HCT116 (cell line): Measurements from ENCODE around the gene RGS17. TPM values are rescaled to one million over a fixed set of nuclear protein-coding genes. Genes with fewer than 3 reads are reported as not detected.

Experiments used
- ATAC-seq: fragments of 200-7000 bp; cut with Tn5 transposase; 2 replicates; pipeline ENCODE4 v1.9.1; 2020; ENCODE audit warnings: mild to moderate bottlenecking, moderate library complexity
- BruUV-seq: library from RNA; stranded (reverse); fragments of 400-500 nt; replicated peaks from 2 replicates; lab custom pipeline; 2021; lab: Mats Ljungman, UMichigan
- CTCF ChIA-PET: fragments of 300-600 bp; sonication (Branson Sonifier 250); formaldehyde crosslinking; loops from one replicate; lab custom pipeline; 2021; ENCODE audit warnings: antibody characterized with exemption; lab: Charles Lee
- POLR2A ChIA-PET: fragments of 300-600, 350-600 bp; sonication (Branson Sonifier 250); formaldehyde crosslinking; loops from one replicate; lab custom pipeline; 2021; ENCODE audit warnings: antibody characterized with exemption; lab: Charles Lee
- RAD21 ChIA-PET, 2 experiments: fragments of 300-600 bp; sonication (Branson Sonifier 250); formaldehyde crosslinking; loops; one replicate each; lab custom pipeline; 2023; ENCODE audit warnings: low total read pairs in 2 of 2; ENCODE audit not compliant: uncharacterized antibody in 2 of 2, unreplicated experiment in 2 of 2, low non-redundant PET in 1 of 2; lab: Charles Lee
- DNase-seq: peaks from one replicate; pipeline ENCODE4 v3.0.0-alpha.2; 2010; ENCODE audit warnings: low read depth, low spot score
- H2AFZ ChIP-seq: fragments of 200-600 bp; shearing (Covaris generic), sonication (generic); 2 replicates; pipeline ENCODE4 v1.6.1; 2017; ENCODE audit warnings: low read depth, mixed run types, mixed read lengths, antibody characterized with exemption, low read length; ENCODE audit not compliant: poor library complexity, severe bottlenecking
- H3K27ac ChIP-seq: 2 replicates; pipeline ENCODE4 v1.5.1; 2012; ENCODE audit warnings: low read depth, low read length
- H3K27me3 ChIP-seq: fragments of 200-600 bp; sonication (generic); 2 replicates; pipeline ENCODE4 v1.6.1; 2016; ENCODE audit warnings: mixed run types, low read length, mixed read lengths; ENCODE audit not compliant: insufficient read depth
- H3K36me3 ChIP-seq, 2 experiments: fragments of 200-500 bp in 1 of 2; fragments of 200-600 bp in 1 of 2; sonication (Bioruptor generic) in 1 of 2; sonication (generic) in 1 of 2; 2 replicates each; pipeline versions ENCODE4 v1.5.1 to v1.6.1; 2014 to 2016; ENCODE audit warnings: low read length in 2 of 2, inconsistent platforms in 1 of 2, mixed read lengths in 1 of 2, mixed run types in 1 of 2; ENCODE audit not compliant: insufficient read depth in 2 of 2, control insufficient read depth in 1 of 2
- H3K4me1 ChIP-seq, 2 experiments: fragments of 200-600 bp in 1 of 2; sonication (generic) in 1 of 2; 2 replicates each; pipeline versions ENCODE4 v1.5.1 to v1.6.1; 2012 to 2017; ENCODE audit warnings: low read length in 2 of 2, inconsistent platforms in 1 of 2, mild to moderate bottlenecking in 1 of 2, mixed read lengths in 1 of 2, mixed run types in 1 of 2, moderate library complexity in 1 of 2; ENCODE audit not compliant: insufficient read depth in 2 of 2, control insufficient read depth in 1 of 2
- H3K4me2 ChIP-seq: fragments of 200-600 bp; sonication (generic); 2 replicates; pipeline ENCODE4 v1.6.1; 2017; ENCODE audit warnings: mixed run types, low read length, mixed read lengths
- H3K4me3 ChIP-seq, 2 experiments: fragments of 200-600 bp in 1 of 2; sonication (generic) in 1 of 2; replicated peaks in 1 of 2; 2 replicates each; pipeline ENCODE4 v1.5.1; 2011 to 2016; ENCODE audit warnings: low read length in 2 of 2, control low read depth in 1 of 2, low read depth in 1 of 2, mild to moderate bottlenecking in 1 of 2, mixed read lengths in 1 of 2, mixed run types in 1 of 2
- H3K79me2 ChIP-seq: fragments of 200-600 bp; sonication (generic); 2 replicates; pipeline ENCODE4 v1.6.1; 2017; ENCODE audit warnings: mild to moderate bottlenecking, mixed run types, low read length, moderate library complexity, mixed read lengths; ENCODE audit not compliant: insufficient read depth
- H3K9ac ChIP-seq: fragments of 200-600 bp; sonication (generic); 2 replicates; pipeline ENCODE4 v1.6.1; 2016; ENCODE audit warnings: low read length, mixed read lengths
- H3K9me2 ChIP-seq: fragments of 200-600 bp; sonication (generic), shearing (Covaris generic); 2 replicates; pipeline ENCODE4 v1.6.1; 2017; ENCODE audit warnings: mixed run types, mild to moderate bottlenecking, moderate library complexity; ENCODE audit not compliant: insufficient read depth
- H3K9me3 ChIP-seq, 2 experiments: fragments of 200-500 bp in 1 of 2; fragments of 200-600 bp in 1 of 2; sonication (Bioruptor generic) in 1 of 2; sonication (generic) in 1 of 2; 2 replicates each; pipeline ENCODE4 v1.6.1; 2014 to 2017; ENCODE audit warnings: low read length in 2 of 2, mixed read lengths in 2 of 2, inconsistent platforms in 1 of 2, low read depth in 1 of 2, mild to moderate bottlenecking in 1 of 2, mixed run types in 1 of 2, moderate library complexity in 1 of 2; ENCODE audit not compliant: control insufficient read depth in 1 of 2, insufficient read depth in 1 of 2
- H4K20me1 ChIP-seq: fragments of 200-600 bp; sonication (generic), shearing (Covaris generic); 2 replicates; pipeline ENCODE4 v1.6.1; 2017; ENCODE audit warnings: mixed run types, mild to moderate bottlenecking, moderate library complexity; ENCODE audit not compliant: insufficient read depth
- EZH2phosphoT487 ChIP-seq: fragments of 200-600 bp; IDR thresholded peaks from 2 replicates; pipeline ENCODE4 v1.6.1; 2018; ENCODE audit warnings: antibody characterized with exemption, borderline replicate concordance
- RAD21 ChIP-seq: IDR thresholded peaks from 2 replicates; pipeline ENCODE4 v1.6.1; 2012; ENCODE audit warnings: low read depth, mild to moderate bottlenecking
- SP1 ChIP-seq: IDR thresholded peaks from 2 replicates; pipeline ENCODE4 v1.6.1; 2012; ENCODE audit warnings: low read depth
- SRF ChIP-seq: IDR thresholded peaks from 2 replicates; pipeline ENCODE4 v1.6.1; 2012; ENCODE audit warnings: low read depth
- YY1 ChIP-seq: IDR thresholded peaks from 2 replicates; pipeline ENCODE4 v1.6.1; 2011; ENCODE audit warnings: low read length, low read depth, moderate library complexity, mild to moderate bottlenecking; ENCODE audit not compliant: insufficient replicate concordance; ENCODE audit errors: extremely low read depth
- intact Hi-C: fragments of 100-400 bp; cut with micrococcal nuclease; formaldehyde crosslinking; loops from 2 replicates; pipeline ENCODE4 v1.10.0; 2022
- total RNA-seq: library from RNA; stranded (reverse); gene quantifications from one replicate; pipeline ENCODE4 v1.2.1, GENCODE V29; 2021; ENCODE audit not compliant: unreplicated experiment
- TF ChIP-seq, protein P1 (sequence below), 3 experiments: fragments of 200-600 bp in 1 of 3; sonication (generic) in 1 of 3; IDR thresholded peaks in 2 of 3; conservative IDR thresholded peaks in 1 of 3; 2 replicates each; pipeline ENCODE4 v1.5.1; 2012 to 2017; ENCODE audit warnings: low read depth in 2 of 3, low read length in 2 of 3, antibody characterized with exemption in 1 of 3, borderline replicate concordance in 1 of 3, control low read depth in 1 of 3, mild to moderate bottlenecking in 1 of 3, mixed read lengths in 1 of 3, mixed run types in 1 of 3, moderate library complexity in 1 of 3; ENCODE audit not compliant: insufficient read depth in 1 of 3

Gene RGS17
- total RNA-seq, 1 experiment from 2014 or later = 3.9 TPM

DNA sequence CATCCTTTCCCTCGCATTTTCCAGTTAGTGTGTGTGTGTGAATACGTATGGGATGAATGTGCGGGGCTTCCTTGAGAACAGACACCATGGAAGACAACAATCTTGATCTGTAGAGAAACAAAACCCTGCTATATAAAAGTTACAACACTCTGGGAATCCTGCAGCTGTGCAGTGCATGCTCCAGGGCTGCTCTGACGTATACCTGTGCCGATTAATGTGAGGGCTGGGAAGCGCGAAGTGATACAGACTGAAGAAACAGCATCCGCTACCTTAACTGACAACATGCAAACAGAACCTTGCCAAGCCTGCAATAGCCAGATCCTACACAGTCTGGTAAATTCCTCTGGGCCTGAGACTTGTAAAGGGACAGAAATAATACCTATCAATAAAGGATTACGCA is 96.9 kb downstream of the RGS17 start:
- H3K9me3 ChIP-seq = no peaks in the 10 kb centered on the region
- TF ChIP-seq YY1 (no peak), SRF (no peak)
- no peak overlapping the region for H3K27ac ChIP-seq
- no peak overlapping the region for H3K4me3 ChIP-seq
- H3K9ac ChIP-seq = no peak overlapping the region
- H2AFZ ChIP-seq = no peak overlapping the region
- H3K4me1 ChIP-seq = no peaks in the 10 kb centered on the region
- no peaks in the 10 kb centered on the region for H3K36me3 ChIP-seq
- ChIA-PET CTCF (interaction anchor here (1.2 to 1.3 kb wide), 2 partner anchors 918 to 1006 kb away, joined by 3 to 4 read pairs; no protein-coding TSS in a partner anchor), POLR2A (no interaction called here), RAD21 (no interaction called here)
- H4K20me1 ChIP-seq = no peaks in the 10 kb centered on the region
- no TSS peak for BruUV-seq
- H3K4me2 ChIP-seq = no peak overlapping the region
- intact Hi-C loops = loop anchor here (5.0 kb wide), 3 partner anchors 478 to 913 kb away; no protein-coding TSS in a partner anchor
- no peaks in the 10 kb centered on the region for H3K27me3 ChIP-seq
- ATAC-seq = no peak
- no peaks in the 10 kb centered on the region for H3K9me2 ChIP-seq
- H3K79me2 ChIP-seq = no peaks in the 10 kb centered on the region
- no peak for DNase-seq

DNA sequence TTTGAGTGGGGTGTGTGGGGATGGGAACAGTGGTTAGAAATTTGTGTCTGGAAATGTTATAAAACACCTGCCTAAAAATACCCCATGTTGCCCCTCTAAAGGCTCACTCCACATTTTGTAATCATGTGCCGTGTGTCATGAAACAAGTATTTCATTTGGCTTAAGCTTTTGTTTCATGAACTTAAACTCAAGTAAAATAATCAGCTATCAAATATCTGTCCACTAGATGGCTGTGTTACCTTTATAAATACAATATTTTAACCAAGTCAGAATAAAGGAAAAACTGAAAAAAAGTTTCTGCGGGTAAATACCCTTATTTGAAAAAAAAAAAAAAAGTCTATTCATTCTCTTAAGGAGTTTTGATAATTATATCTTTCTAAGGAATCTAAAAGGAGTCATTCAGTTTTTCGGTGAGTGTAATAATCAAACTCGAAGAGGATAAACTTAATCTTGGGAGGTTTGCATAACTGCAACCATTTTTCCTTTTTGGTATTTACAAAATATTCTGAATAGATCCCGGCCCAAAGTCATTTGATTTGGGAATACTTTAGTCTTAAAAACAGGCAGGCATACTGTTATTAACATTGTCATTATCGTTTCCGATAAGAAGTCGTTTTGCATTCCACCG is 98.7 kb downstream of the RGS17 start:
- peak; percentile 27 for DNase-seq
- H3K27ac ChIP-seq = no peak overlapping the region
- H2AFZ ChIP-seq = no peak overlapping the region
- no peaks in the 10 kb centered on the region for H3K4me1 ChIP-seq
- BruUV-seq = no TSS peak
- no peaks in the 10 kb centered on the region for H4K20me1 ChIP-seq
- no peak overlapping the region for H3K9ac ChIP-seq
- H3K4me3 ChIP-seq = no peak overlapping the region
- no peaks in the 10 kb centered on the region for H3K79me2 ChIP-seq
- intact Hi-C loops = loop anchor here (2.0 to 5.0 kb wide), 5 partner anchors 198 to 915 kb away; no protein-coding TSS in a partner anchor
- ChIA-PET POLR2A (no interaction called here), CTCF (interaction anchor here (0.7 to 2.2 kb wide), 12 partner anchors 9 to 1012 kb away, joined by 3 to 13 read pairs (median 4); no protein-coding TSS in a partner anchor), RAD21 (interaction anchor here (0.7 to 1.0 kb wide), 2 partner anchors 78 to 199 kb away, joined by 4 read pairs; no protein-coding TSS in a partner anchor)
- H3K4me2 ChIP-seq = no peak overlapping the region
- TF ChIP-seq SP1 (no peak), EZH2phosphoT487 (no peak), RAD21 (peak; percentile 66)
- TF ChIP-seq, protein P1, sequence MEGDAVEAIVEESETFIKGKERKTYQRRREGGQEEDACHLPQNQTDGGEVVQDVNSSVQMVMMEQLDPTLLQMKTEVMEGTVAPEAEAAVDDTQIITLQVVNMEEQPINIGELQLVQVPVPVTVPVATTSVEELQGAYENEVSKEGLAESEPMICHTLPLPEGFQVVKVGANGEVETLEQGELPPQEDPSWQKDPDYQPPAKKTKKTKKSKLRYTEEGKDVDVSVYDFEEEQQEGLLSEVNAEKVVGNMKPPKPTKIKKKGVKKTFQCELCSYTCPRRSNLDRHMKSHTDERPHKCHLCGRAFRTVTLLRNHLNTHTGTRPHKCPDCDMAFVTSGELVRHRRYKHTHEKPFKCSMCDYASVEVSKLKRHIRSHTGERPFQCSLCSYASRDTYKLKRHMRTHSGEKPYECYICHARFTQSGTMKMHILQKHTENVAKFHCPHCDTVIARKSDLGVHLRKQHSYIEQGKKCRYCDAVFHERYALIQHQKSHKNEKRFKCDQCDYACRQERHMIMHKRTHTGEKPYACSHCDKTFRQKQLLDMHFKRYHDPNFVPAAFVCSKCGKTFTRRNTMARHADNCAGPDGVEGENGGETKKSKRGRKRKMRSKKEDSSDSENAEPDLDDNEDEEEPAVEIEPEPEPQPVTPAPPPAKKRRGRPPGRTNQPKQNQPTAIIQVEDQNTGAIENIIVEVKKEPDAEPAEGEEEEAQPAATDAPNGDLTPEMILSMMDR (IDR thresholded peaks at IDR 0.05 in 2 of 3, conservative IDR thresholded peaks at IDR 0.05 in 1 of 3; ENCODE audit: borderline replicate concordance in 1 of 3, insufficient read depth in 1 of 3, low read depth in 2 of 3, low read length in 2 of 3) = peak; percentile 24 to 61 (median 50); a peak in 3 of 6 replicates
- no peaks in the 10 kb centered on the region for H3K9me2 ChIP-seq
- H3K9me3 ChIP-seq = no peaks in the 10 kb centered on the region
- no peaks in the 10 kb centered on the region for H3K27me3 ChIP-seq
- ATAC-seq = peak; percentile 60; the same call in 1 of the 2 replicates
- H3K36me3 ChIP-seq = no peaks in the 10 kb centered on the region
